GM23248 (cell line): Measurements from ENCODE around the gene DOCK10.

ENCODE experiments used
- EZH2 ChIP-seq: fragments of 200-600 bp; sonication (generic); IDR thresholded peaks from 2 replicates; pipeline ENCODE4 v1.6.1; 2018; ENCODE audit warnings: antibody characterized with exemption, mild to moderate bottlenecking; ENCODE audit not compliant: insufficient read depth, poor library complexity, severe bottlenecking
- EZH2phosphoT487 ChIP-seq: fragments of 200-600 bp; sonication (generic); IDR thresholded peaks from 2 replicates; pipeline ENCODE4 v1.6.1; 2018; ENCODE audit warnings: antibody characterized with exemption, moderate library complexity, mild to moderate bottlenecking, low read depth; ENCODE audit not compliant: insufficient read depth

GRCh38 chr2:225008935-225009334 is 33.3 kb downstream of the DOCK10 start:
- TF ChIP-seq EZH2, result no peak
- no peak for TF ChIP-seq EZH2phosphoT487
